Right lobe of liver (tissue), 6 donors: ENCODE data around the gene SLC8A1. TPM values are rescaled to one million over a fixed set of nuclear protein-coding genes. Genes with fewer than 3 reads are reported as not detected.

Source experiments
- ATAC-seq, 4 donors: fragments of 200-7000 bp; cut with Tn5 transposase; one replicate each; pipeline ENCODE4 v1.9.1; 2020; ENCODE audit warnings: mild to moderate bottlenecking in 4 of 4, moderate library complexity in 4 of 4
- DNase-seq, 3 donors: peaks; one replicate each; pipeline ENCODE4 v3.0.0-alpha.2; 2020
- H3K27ac ChIP-seq, 3 donors: fragments of 200-600 bp; one replicate each; pipeline ENCODE4 v1.8.0; 2022
- H3K27me3 ChIP-seq, 2 donors: fragments of 200-600 bp; one replicate each; pipeline ENCODE4 v1.8.0; 2022
- H3K36me3 ChIP-seq, 4 donors: fragments of 200-600 bp; sonication (generic) in 1 of 4; one replicate each; pipeline versions ENCODE4 v1.5.1 to v1.8.0; 2017 to 2022; ENCODE audit warnings: control low read depth in 1 of 4
- H3K4me1 ChIP-seq, 4 donors: fragments of 200-600 bp; sonication (generic) in 1 of 4; one replicate each; pipeline versions ENCODE4 v1.5.1 to v1.8.0; 2017 to 2022; ENCODE audit warnings: control low read depth in 1 of 4
- H3K4me3 ChIP-seq, 3 donors: fragments of 200-600 bp; one replicate each; pipeline ENCODE4 v1.8.0; 2022
- H3K9me3 ChIP-seq, 4 donors: fragments of 200-600 bp; sonication (generic) in 1 of 4; one replicate each; pipeline versions ENCODE4 v1.5.1 to v1.8.0; 2017 to 2022; ENCODE audit warnings: control low read depth in 1 of 4
- POLR2A ChIP-seq: fragments of 450-650 bp; IDR thresholded peaks from one replicate; pipeline ENCODE4 v1.6.1; 2017; ENCODE audit warnings: antibody characterized with exemption, mild to moderate bottlenecking
- whole genome bisulfite sequencing: methylation state at CpG from one replicate; pipeline ENCODE4 v1.1.6; 2018; ENCODE audit warnings: low coverage, low lambda C conversion rate; ENCODE audit not compliant: insufficient coverage; ENCODE audit errors: missing lambda C conversion rate; 5-methylcytosine and 5-hydroxymethylcytosine counted together
- intact Hi-C, 2 donors: fragments of 100-400 bp; cut with DNase I; formaldehyde crosslinking; loops; one replicate each; pipeline versions ENCODE4 v1.11.2 to v1.14.1; 2022
- total RNA-seq, 6 experiments: library from RNA; depleted of rRNA in 2 of 6; stranded (reverse); fragments of >200 nt in 2 of 6; fragmentation: NEBNext Ultra II Directional in 3 of 6; extraction: Animal tissue kit (Norgen Biotek cat#: 25700) in 3 of 6; gene quantifications; one replicate each; pipeline versions ENCODE4 v1.1.0 to v1.2.4, GENCODE V29; 2016 to 2023
- TF ChIP-seq, protein P1 (sequence below), 4 donors: fragments of 200-600 bp in 3 of 4; fragments of 450-650 bp in 1 of 4; IDR thresholded peaks; one replicate each; pipeline versions ENCODE4 v1.5.1 to v1.8.0; 2016 to 2022; ENCODE audit warnings: antibody characterized with exemption in 4 of 4, mild to moderate bottlenecking in 2 of 4
- donor health status: DM: no; HTN: yes; CAD: no.
- donor health status: DM: no; HTN: no; CAD: no.
- donor health status: DM: no; HTN: no; CAD: no.
- donor health status: DM: no; HTN: yes; CAD: no.
- donor health status: DM: no; HTN: yes; CAD: no.

The SLC8A1 gene
- total RNA-seq, 6 experiments from 2014 or later, result 3.3 to 12.1 (median 4.9) TPM

DNA sequence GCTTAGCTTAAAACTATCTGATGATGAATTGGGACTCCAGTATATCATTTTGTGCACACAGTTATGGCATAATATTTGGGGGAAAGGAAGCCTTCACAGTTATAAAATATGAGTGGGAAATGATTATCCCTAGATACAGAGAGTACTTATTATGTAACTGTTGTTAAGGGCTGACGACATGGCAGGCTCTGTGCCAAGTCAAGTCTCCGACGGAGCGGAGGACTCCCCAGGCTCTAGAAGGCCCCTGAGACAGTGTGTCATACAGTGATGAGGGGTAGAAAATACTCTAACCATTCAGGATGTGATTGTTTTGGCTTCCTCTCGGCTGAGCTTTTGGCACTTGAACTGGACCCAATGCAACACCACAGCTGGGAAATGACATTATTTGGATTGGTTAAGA, 211.8 kb downstream of the SLC8A1 start:
- DNase-seq, result peak in 2 of 3 donors; percentile 38 to 55

DNA sequence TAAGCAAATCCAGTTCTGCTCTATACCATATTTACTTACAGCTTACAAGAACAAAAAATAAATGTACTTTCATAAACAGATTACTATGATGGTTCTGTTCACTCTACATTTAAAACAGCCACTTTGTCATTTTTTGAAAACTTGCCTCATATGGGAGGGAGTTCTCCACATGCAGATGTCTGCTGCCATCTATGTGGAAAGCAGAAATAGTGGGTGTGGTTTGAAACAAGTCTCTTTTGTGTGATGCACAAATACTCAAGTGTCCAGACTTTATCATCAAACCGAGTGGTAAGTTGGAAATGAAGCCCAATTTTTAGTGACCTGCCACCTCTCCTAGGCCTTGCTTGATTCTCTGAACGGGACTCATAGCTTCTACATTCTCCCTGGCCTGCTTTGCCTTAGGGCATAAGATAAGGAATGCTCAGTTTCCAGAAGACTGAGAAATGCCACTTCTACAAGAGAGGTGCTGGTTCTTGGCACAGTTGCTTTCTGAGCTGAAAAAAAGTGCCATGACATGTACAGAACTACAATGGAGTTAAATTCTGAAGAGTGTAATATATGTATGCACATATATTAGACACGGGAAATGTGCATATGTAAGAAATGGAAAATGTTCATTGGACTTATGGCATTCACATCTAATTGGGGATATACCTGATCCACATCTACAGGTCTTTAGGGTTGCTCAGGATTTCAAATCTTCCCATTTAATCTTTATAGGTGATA, 221.0 kb downstream of the SLC8A1 start:
- intact Hi-C loops, result no loop called here
- no peaks in the 10 kb centered on the region for H3K9me3 ChIP-seq
- H3K4me1 ChIP-seq, result no peaks in the 10 kb centered on the region
- H3K36me3 ChIP-seq, result no peaks in the 10 kb centered on the region
- no peak for DNase-seq
- 29% methylated on average over 3 of the region's 3 CpGs for WGBS
- TF ChIP-seq, protein P1, sequence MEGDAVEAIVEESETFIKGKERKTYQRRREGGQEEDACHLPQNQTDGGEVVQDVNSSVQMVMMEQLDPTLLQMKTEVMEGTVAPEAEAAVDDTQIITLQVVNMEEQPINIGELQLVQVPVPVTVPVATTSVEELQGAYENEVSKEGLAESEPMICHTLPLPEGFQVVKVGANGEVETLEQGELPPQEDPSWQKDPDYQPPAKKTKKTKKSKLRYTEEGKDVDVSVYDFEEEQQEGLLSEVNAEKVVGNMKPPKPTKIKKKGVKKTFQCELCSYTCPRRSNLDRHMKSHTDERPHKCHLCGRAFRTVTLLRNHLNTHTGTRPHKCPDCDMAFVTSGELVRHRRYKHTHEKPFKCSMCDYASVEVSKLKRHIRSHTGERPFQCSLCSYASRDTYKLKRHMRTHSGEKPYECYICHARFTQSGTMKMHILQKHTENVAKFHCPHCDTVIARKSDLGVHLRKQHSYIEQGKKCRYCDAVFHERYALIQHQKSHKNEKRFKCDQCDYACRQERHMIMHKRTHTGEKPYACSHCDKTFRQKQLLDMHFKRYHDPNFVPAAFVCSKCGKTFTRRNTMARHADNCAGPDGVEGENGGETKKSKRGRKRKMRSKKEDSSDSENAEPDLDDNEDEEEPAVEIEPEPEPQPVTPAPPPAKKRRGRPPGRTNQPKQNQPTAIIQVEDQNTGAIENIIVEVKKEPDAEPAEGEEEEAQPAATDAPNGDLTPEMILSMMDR (IDR thresholded peaks at IDR 0.05), result no peak
- no peak for TF ChIP-seq POLR2A
- no peaks in the 10 kb centered on the region for H3K27me3 ChIP-seq
- ATAC-seq, result no peak
- H3K4me3 ChIP-seq, result no peak overlapping the region
- no peak overlapping the region for H3K27ac ChIP-seq

More for the DNA sequence above, 211.8 kb downstream of the SLC8A1 start:
- intact Hi-C loops, result no loop called here
- Histone ChIP-seq H3K9me3 (peaks cover 0 to 2% (median 0%) of the 10 kb centered on the region in 4 donors), H3K27me3 (no peaks in the 10 kb centered on the region), H3K4me1 (no peaks in the 10 kb centered on the region), H3K4me3 (no peak overlapping the region), H3K36me3 (no peaks in the 10 kb centered on the region), H3K27ac (no peak overlapping the region)
- WGBS, result 17% methylated on average over 4 of the region's 5 CpGs
- TF ChIP-seq, protein P1 (IDR thresholded peaks at IDR 0.05), result no peak
- no peak for TF ChIP-seq POLR2A
- ATAC-seq, result peak; percentile 25 to 73 (median 54)

DNA sequence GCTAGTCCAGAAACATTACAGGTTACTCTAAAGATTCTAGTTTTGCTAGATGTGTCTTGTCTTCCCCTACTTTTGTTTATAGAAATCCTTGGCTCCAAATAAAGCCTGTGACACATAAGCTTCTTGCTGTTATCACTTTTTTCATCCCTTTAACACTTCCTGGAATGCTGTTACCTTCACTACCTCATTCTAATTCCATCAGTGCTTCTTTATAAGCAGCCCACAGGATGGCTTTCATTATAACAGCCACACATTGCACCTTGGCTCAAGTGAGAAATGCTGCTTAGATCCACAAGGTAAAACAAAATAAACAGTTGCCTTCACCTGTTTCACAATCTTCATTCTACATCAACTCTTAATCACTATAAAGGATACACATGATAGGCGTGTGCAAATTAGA, 221.7 kb downstream of the SLC8A1 start:
- no peak for TF ChIP-seq POLR2A
- no peaks in the 10 kb centered on the region for H3K4me1 ChIP-seq
- H3K27me3 ChIP-seq, result no peaks in the 10 kb centered on the region
- H3K36me3 ChIP-seq, result no peaks in the 10 kb centered on the region
- ATAC-seq, result no peak
- DNase-seq, result no peak
- no peak overlapping the region for H3K4me3 ChIP-seq
- 50% methylated on average over 1 of the region's 1 CpG for WGBS
- no peak overlapping the region for H3K27ac ChIP-seq
- H3K9me3 ChIP-seq, result no peaks in the 10 kb centered on the region
- intact Hi-C loops, result no loop called here

DNA sequence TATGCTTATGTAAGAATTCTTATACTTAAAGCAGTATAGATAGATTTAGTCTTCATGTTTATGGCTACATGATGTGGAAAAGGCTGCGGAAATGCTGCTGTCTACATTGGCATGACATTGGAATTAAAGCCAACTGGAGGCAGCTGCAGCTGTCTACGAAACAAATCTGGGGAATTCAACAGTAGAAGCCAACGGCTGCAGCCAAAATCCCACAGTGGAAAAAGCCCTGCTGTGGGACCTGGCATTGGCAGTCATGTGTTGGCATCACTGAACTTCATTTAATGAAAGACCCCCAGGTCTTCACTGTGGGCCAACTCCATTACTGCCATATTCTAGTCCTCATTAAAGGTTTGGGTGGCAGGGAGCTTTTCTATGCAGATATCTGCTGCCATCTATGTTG, 223.6 kb downstream of the SLC8A1 start:
- H3K9me3 ChIP-seq, result no peaks in the 10 kb centered on the region
- 33% methylated on average over 1 of the region's 3 CpGs for WGBS
- H3K27me3 ChIP-seq, result no peaks in the 10 kb centered on the region
- no peak for ATAC-seq
- intact Hi-C loops, result no loop called here
- no peaks in the 10 kb centered on the region for H3K36me3 ChIP-seq
- TF ChIP-seq, protein P1 (IDR thresholded peaks at IDR 0.05), result no peak
- no peak for TF ChIP-seq POLR2A
- H3K27ac ChIP-seq, result no peak overlapping the region
- H3K4me1 ChIP-seq, result no peaks in the 10 kb centered on the region
- no peak for DNase-seq
- no peak overlapping the region for H3K4me3 ChIP-seq

DNA sequence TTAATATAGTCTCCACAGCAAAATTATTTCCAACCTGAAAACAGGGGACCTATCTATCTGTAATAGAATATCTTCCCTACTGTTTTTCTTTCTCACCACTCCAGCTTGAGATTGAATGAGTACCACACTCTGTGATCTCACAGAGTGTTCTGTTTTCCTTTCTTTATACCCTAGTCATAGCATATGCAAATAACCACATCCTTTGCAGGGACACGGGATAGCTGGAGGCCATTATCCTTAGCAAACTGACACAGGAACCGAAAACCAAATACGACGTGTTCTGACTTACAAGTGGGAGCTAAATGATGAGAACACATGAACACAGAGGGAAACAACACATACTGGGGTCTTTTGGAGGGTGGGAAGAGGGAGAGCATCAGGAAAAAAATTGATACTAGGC, 224.7 kb downstream of the SLC8A1 start:
- H3K4me3 ChIP-seq, result no peak overlapping the region
- intact Hi-C loops, result no loop called here
- no peaks in the 10 kb centered on the region for H3K36me3 ChIP-seq
- 40% methylated on average over 4 of the region's 4 CpGs for WGBS
- no peaks in the 10 kb centered on the region for H3K27me3 ChIP-seq
- DNase-seq (no peak), ATAC-seq (no peak)
- H3K9me3 ChIP-seq, result no peaks in the 10 kb centered on the region
- no peaks in the 10 kb centered on the region for H3K4me1 ChIP-seq
- no peak for TF ChIP-seq POLR2A
- TF ChIP-seq, protein P1 (IDR thresholded peaks at IDR 0.05), result no peak
- no peak overlapping the region for H3K27ac ChIP-seq
